HG02588 (cell line): Measurements from ENCODE around the gene CRIP1.

Source experiments
- ATAC-seq: cut with Tn5 transposase; IDR thresholded peaks from one replicate; pipeline ENCODE4 v1.9.1; 2021; ENCODE audit warnings: mild to moderate bottlenecking, moderate library complexity; ENCODE audit not compliant: unreplicated experiment

CRIP1 gene

DNA sequence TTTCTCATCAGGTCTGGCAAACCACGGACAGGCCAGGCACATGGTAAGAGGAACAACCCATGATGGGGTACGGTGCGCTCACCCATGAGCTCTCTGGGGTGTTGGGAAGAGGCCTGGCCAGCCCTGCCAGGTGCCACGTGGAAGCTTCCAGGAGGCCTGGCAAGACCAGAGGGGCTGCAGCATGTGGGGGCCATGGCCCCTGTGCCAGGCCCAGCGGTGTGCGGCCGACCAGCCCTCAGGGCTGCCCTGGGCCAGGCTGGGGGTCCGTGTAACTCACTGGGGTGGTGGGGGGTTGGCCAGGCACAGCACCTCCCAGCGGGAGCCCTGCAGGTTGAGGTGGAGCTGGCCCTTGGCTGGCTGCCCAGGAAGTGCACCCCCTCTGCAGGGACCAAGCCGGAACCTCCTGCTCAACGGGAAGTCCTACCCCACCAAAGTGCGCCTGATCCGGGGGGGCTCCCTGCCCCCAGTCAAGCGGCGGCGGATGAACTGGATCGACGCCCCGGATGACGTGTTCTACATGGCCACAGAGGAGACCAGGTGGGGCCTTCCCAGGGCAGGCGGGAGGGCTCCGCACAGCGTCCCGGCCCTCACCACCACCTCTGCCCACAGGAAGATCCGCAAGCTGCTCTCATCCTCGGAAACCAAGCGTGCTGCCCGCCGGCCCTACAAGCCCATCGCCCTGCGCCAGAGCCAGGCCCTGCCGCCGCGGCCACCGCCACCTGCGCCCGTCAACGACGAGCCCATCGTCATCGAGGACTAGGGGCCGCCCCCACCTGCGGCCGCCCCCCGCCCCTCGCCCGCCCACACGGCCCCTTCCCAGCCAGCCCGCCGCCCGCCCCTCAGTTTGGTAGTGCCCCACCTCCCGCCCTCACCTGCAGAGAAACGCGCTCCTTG, 17.0 kb upstream of the CRIP1 start:
- no peak for ATAC-seq

DNA sequence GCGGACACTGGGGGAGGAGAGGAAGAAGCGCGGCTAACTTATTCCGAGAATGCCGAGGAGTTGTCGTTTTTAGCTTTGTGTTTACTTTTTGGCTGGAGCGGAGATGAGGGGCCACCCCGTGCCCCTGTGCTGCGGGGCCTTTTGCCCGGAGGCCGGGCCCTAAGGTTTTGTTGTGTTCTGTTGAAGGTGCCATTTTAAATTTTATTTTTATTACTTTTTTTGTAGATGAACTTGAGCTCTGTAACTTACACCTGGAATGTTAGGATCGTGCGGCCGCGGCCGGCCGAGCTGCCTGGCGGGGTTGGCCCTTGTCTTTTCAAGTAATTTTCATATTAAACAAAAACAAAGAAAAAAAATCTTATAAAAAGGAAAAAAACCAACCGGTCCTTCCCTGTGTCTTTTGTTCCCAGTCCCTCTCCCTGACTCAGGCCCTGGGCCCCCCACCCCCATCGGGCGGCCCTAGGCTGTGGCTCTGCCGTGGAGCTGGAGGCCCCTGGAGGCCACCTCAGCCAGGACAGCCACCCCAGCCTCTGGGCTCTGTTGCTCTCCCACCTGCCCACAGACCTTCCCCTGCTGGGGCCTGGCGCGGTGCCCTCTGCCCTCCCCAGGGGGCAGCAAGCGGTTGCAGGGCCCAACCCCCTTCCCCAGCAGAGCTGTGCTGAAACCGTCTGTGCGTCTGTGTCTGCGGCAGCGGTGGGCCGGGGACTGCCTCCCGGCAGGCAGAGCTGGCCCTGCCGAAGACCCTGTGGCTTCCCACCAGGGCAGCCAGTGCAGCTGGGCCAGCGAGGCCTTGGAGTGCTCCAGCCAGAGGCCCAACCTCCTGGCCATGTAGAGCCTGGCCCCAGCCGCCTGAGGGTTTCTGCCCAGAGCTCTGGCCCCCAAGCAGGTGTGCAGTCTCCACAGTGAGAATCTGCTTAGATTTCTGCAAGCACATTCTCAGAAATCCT, 16.1 kb upstream of the CRIP1 start:
- no peak for ATAC-seq

DNA sequence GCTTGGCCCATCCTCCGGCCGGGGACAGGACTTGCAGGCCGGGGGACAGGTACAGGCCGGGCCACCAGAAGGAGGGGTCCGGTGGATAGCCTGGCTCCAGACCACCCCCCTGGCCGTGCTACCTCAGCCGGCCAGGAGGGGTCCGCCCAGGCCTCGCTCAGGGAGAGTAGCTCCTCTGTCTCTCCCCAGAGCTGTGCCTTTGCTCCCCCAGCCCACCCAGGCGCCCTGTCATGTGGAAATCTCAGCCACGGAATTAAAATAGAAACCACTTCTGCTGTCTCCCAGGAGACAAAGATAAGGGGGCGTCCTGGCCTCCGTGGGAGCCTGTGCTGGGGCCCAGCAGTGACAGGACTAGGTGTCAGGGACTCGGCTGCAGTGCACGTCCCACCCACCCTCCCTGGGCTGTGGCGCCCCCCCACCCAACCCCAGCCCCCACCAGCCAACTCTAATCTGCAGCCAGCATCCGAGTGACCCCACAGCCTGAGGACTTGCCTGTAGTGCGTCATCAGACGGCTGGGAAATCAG, 15.3 kb upstream of the CRIP1 start:
- ATAC-seq: no peak

DNA sequence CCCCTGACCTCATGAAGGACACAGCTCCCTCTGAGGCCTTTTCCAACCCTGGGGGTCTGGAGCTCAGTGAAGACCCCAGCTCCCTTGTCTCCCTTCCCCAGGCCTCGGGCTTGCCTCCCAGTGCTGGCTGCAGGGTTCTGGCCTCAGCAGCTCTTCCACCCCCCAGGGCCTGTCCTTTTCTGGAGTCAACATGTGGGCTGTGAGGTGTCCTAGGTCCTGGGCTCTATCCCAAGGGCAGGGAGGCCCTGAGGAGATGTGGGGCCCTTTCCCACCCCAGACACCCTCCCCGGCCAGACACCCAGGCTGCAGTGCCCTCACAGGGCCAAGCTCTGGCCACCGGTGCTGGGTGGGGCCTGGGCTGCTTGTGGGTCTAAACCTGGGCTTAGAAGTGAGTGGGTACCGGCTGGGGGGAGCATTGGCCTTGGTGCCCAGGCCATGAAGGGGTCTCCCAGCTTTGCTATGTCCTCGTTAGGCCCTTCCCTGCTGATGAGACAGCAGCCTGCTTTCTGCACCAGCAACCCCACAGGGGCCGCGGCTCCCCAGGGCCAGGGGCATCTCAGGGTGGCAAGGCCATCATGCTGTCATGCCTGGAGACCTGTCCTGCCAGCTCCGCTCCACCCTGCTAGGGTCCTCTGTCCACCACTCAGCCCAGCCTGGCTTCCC, 14.7 kb upstream of the CRIP1 start:
- no peak for ATAC-seq

DNA sequence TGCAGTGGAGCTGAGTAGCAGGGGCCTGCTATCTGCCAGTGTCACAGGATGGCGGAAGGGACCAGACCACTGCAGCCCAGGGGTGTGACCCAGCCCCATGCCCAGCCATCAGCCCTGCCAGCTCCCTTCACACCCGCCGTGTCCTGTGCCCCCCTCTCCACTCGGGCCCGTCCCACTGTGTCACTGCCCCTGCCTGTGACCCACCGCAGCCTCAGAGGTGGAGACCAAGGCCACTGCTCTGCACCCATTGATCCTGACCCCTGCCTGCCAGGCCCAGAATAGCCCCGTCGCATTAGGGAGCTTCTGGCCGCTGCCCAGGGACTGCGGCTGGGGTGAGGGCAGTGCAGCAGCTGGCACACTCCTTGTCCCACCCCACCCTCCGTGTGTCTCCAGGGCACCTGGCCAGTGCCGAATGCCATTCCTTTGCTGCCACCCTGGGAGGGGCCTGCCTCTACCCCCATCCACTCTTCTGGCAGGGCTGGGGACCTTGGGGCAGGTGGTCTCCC, 14.1 kb upstream of the CRIP1 start:
- ATAC-seq: no peak

DNA sequence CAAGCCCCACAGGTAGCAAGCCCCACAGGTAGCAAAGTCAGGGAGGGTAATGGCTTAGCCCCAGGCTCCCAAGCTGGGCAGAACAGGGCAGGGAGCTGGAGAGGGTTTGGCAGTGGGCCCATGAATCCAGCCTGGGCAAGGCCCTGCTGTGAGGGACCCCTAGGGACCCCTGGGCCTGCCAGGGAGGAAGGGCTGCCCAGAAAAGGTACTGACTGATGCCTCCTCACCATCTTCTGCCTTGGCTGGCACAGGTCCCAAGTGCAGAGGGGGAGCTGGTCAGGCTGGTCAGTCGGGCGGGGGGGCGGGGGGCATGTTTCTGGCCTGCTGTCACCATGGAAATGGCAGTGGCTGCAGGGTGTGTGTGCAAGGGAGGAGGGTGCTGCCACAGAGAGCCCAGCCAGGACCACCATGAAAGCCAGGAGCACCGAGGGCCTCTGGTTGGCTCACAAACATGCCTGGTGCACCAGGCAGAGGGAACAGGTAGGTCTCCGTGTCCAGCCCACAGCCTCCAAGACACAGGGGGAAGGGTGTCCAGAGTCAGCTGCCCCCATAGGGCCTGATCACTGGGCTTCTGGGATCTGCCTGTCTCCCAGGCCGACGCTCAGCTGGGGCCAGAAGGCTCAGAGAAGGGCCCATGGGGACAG, 13.5 kb upstream of the CRIP1 start:
- ATAC-seq: no peak

DNA sequence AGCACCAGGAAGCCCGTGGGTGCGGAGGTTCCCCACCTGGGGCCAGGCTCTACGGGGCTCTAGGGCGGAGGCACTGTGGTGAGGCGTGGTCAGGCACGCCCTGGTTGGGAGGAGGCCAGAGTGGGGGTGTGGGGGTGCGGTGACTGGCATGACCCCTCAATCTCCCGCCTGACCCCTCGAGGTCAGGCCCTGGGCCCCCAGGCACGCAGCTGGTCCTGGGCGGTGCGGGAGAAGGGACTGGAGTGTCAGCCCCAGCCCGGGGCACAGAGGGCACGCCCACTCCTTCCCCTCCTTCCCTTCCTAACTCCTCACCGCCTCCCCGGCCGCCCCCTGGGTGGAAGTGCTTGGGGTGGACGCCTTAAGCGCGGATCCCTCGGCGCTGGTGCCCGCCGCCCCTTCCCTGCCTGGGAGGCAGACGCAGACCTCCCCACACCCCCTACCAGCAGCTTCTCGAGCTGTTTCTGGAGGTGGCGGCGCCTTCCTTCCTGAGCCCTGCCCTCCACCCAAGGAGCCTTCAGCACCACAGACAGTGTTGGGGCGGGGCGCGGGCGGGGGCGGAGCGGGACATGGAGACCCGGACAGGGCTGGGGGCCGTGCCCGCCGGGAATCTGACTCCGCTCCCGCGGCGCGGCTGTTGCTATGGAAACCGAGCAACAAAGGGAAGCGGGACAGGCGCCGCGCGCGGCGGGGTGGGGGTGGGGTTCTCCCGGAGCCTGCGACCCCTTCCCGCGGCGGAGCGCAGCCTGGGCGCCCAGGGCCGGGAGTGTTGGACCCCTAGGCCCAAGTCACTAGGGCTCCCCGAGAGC, 12.8 kb upstream of the CRIP1 start:
- ATAC-seq: no peak

DNA sequence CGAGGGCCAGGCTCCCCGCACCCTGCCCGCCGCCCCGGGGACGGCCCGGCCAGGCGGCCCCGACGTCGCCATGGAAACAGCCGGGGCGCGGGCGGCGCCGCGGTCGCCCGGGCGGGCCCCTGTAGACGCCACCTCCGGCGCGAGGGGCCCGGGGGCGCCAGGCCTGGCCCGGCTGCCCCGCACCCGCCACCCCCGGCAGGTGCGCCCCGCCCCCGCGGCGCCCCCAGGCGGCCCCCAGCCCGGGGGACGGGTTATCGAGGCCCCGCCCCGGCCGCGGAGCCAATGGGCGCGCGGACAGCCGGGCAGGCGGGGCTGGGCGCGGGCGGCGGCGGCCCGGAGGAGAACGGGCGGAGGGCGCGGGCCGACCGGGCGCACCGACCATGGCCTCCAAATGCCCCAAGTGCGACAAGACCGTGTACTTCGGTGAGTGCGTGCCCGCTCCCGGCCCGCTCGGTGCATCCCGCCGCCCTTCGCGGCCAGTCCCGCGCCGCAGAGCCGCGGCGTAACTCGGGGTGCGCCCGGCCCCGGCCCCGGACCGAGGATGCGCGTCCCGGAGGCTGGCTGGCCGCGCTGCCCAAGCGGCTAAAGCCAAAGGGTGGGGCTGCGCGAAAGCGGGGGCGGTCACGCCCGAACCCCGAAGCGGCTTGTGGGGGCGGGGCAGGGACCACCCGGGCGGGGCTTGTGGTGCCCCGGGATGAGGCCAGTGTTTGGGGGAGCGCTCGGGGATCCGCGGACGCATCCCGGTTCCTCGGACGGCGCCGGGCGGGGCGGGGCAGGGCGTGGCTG, 12.0 kb upstream of the CRIP1 start, which contains the start of gene CRIP2:
Gene CRIP2 (plus strand): TSS at position 339 of the 786 bp plus-strand sequence. CDS start 42 bp downstream, at position 381.
- ATAC-seq: no peak

DNA sequence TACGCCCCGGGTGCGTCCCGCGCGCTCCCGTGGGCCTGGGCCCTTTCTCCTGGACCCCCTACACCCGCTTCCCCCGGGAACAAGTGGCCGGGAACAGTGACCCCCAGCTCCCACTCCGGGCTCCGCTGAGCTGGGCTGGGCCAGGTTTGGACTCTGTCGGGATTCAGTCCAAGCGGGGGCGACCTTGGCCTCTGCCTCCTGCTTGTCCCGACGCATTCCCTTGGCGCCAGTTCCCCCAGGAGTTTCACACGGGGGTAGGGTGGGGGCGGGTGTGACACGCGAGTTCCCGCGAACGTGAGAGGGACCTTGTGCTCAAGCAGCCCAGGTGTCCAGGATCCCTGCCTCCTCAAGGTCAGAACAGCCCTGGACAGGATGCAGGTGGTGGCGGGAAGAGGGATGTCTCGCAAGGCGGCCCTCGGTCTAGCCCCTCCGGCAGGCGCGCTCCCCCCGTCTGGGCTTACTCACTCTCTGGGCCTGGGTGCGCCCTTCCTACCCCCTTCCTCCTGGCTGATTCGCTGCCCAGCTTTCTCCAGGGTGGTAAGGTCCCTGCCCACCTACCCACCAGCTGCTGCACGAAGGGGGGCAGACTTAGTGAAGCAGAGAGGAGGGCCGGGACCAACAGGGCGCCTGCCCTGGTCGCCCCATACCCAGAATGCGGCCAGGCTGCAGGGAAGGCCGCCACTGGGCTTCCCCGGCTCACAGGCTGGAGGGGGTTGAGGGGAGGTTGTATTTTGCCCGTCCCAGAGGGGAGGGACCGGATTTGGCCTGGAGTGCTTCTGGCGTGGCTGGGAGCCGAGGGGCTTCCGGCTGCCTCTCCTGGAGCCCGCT, 11.2 kb upstream of the CRIP1 start:
- no peak for ATAC-seq

DNA sequence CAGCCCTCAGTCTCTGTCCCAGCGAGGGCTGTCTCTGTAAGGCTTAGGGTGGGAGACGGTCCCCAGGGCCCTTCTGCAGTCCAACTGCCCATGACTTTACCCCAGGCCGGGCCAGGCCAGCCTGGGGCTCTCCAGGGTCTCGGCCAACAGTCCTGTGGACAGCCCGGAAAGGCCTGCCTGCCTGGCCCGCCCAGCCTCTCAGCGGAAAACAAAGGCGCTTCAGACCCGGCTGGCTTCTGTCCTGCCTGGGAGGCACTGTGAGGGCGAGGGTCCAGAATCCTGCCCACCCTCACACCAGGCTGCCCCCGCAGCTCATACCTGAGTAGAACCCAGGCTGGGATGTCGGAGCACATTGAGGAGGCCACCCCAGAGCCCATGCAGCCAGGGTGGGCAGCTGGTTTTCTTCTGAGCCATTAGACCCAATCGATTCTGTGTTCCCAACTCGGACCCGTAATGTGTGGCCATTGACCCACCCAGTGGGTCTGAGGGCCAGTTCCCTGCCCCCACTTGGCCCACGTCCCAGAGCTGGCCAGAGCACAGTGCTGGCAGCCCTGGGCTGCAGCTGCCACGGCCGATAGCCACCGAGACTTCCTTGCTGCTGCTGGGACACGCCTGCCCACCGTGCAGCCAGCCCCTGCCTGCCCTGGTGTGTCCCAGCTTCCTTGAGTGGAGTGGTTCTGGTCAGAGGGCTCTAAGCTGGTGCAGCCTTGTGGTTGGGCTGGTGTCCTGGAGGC, 10.4 kb upstream of the CRIP1 start:
- ATAC-seq: no peak

DNA sequence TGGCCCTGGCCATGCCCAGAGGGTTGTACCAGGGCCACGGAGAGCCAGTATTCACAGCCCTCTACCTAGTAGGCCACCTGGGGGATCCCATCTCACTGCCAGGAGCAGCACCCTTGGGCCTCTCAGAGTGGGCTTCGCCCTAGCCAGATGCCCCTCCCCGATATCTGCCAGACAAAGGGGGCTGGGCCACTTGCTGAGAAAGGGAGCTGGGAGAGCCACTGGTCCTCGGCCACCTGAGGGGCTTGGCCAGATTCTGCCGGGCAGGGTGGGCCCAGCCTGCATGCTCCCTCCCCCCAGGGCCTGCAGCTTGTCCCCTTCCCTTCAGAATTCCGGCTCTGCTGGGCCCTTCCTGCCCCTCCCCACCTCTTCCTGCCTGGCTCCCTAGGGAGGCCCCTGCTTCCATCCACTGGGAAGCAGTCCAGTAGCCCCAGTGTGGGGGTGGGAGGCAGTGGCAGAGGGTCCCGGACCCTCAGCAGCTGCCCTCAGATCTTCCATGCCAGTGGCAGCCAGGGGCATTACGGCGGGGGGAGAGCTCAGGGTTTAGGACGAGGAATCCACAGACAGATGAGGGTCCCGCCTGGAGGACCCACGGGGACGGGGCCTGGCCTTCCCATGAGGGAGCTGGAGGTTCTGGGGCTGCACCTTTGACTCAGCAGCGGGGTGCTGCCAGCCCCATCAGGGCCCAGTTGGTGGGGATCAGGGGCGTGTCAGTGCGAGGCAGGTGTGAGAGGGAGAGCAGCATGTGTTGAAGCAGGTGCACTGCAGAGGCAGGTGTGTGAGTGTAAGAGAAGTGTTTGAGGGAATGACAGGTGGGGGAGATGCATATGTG, 9.6 kb upstream of the CRIP1 start:
- no peak for ATAC-seq

DNA sequence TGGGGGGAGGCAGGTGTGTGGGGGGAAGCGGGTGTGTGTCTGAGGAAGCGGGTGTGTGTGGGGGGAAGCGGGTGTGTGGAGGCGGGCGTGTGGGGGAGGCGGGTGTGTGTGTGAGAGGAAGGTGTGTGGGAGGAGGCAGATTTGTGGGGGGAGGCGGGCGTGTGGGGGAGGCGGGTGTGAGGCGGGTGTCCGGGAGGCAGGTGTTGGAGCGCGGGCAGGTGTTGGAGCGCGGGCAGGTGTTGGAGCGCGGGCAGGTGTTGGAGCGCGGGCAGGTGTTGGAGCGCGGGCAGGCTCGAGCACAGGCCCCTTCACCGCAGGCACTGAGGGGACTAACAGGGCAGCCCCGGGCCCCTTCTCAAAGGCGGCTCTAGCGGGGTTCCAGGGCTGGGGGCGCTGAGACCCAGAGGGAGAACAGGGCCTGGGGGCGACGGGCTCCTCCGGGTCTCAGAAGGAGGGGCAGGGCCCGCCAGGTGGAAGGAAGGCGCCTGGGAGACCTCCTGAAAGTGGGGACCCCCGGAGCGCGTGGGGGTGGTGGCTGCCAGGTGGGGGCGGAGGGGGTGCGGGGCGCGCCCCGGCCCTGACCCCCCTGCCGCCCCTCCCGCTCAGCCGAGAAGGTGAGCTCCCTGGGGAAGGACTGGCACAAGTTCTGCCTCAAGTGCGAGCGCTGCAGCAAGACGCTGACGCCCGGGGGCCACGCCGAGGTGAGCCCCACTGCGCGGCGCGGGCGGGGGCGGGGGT, 8.9 kb upstream of the CRIP1 start:
- ATAC-seq: no peak

DNA sequence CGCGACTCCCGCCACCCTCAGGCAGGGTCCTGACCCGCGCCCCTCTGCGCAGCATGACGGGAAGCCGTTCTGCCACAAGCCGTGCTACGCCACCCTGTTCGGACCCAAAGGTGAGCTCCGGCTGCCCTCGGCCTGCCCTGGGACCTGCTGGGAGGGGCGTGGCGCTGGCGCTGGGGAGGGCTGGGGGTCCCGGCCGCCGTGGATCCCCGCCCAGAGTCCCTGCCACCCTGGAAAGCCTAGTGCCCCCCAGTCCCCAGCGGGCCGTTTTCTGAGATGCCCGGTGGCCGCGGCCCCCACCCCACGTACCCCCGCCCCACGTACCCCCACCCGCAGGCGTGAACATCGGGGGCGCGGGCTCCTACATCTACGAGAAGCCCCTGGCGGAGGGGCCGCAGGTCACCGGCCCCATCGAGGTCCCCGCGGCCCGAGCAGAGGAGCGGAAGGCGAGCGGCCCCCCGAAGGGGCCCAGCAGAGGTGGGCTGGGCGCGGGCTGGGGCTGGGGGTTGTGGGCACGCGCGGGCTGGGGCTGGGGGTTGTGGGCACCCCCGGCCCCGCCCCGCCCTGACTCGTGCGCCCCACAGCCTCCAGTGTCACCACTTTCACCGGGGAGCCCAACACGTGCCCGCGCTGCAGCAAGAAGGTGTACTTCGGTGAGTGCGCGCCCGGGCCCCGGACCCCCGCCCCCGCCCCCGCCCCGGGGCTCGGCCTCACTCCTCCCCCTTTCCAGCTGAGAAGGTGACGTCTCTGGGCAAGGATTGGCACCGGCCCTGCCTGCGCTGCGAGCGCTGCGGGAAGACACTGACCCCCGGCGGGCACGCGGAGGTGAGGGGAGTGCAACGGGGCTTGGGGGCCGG, 8.1 kb upstream of the CRIP1 start:
- no peak for ATAC-seq

DNA sequence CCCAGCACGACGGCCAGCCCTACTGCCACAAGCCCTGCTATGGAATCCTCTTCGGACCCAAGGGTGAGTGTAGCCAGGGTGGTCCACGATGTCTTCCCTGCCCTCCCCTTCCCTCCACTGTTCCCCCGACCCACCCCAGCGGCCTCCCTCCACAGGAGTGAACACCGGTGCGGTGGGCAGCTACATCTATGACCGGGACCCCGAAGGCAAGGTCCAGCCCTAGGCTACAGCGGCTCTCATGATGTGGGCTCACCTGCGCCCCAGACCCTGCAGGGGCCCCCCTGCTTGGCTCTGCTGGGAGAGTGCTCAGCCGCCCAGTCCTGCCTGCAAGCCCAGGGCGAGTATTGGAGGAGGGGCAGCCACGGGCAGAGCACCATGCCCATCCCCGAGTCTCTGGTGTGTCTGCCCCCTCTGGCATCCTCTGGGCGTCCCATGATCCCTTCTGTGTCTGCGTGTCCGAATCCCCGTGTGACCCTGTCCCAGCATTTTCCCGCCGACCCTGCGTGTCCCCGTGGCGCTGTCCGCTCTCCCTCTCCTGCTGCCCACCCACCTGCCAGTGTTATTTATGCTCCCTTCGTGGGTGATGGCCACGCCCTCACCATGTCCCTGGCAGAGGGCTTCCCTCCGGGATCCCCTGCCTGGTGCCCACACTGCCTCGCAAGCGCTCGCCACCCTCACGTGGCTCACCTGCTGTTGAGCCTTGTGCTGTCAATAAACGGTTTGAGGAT, 7.1 kb upstream of the CRIP1 start:
- no peak for ATAC-seq
